Activated CD8-positive, alpha-beta memory T cell treated with anti-CD3 and anti-CD28 coated beads for 24 hours (primary cell): ENCODE data around the gene HPS1.

ENCODE experiments used
- DNase-seq: peaks from one replicate; pipeline ENCODE4 v3.0.0-alpha.2; 2020

The HPS1 gene

GRCh38 chr10:98446661-98447221 is at the start of gene HPS1:
Gene HPS1, minus strand, starts transcription at chr10:98446935. Its CDS starts 3,695 bp downstream, at chr10:98443240.
- DNase-seq: peak; percentile 94

DNA sequence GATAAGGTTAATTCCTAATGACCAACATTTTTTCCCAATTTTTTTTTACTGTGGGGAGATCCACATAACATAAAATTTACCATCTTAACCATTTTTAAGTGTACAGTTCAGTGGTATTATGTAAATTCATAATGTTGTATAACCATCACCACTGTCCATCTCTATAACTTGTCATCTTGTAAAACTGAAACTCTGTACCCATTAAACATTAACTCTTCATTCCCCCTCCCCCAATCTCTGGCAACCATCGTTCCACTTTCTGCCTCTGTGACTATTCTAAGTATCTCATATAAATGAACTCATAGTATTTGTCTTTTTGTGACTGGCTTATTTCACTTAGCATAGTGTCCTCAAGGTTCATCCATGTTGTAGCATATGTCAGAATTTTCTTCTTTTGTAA is 46.0 kb upstream of the HPS1 start:
- no peak for DNase-seq

- no peak for DNase-seq
Observed at GRCh38 chr10:98489561-98490481, 43.1 kb upstream of the HPS1 start.

DNA sequence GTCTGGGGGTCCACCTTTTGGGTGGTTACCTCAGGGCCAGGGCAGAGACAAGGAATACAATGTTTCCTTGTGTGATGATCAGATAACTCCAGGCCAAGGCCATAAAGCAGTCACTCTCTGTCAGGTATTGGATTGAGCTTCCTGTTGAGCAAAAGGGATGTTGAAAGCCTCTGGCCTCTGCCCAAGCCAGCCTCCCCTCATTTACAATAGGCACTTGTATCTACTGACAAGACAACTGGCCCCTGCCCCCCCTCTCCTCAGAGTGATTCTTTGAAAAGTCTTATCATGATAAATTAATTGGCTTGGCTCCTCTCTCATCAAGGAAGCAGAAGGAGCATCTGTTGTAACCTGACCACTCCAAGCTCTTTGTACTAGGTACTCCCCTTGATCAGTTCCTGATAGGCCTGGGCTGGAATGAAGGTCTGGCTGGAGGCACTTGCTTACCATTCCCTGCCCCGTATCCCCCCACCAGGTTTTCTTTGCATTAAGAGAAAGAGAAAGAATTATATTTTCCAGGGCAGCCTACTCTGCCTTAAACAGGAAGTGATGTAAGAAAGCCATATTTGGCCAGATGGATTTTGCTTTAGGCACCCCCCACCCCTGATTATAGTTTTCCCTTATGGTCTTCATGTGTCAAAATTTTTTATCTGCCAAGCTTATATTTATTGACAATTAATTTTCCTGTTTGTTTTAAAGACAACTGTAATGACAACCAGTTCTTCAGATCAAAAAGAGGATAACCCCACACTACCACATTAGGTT is 42.1 kb upstream of the HPS1 start:
- DNase-seq: no peak

DNA sequence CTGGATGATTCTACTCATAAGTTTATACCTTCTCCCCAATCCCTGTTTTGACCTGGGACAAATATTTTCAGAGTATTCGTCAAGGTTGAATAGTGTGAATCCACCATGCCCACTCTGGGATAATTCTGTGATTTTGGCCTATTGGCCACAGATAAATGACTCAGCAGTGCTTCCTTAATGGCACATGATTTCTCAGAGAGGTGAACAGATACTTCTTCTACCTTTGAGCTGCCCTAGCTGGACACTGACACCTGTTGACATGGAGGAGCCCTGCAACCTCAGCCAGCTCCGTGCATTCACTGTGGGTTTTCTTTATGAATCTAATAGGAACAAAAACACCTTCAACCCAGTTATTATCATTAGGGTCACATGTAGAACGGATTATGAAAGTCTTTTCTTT is 40.9 kb upstream of the HPS1 start:
- no peak for DNase-seq

DNA sequence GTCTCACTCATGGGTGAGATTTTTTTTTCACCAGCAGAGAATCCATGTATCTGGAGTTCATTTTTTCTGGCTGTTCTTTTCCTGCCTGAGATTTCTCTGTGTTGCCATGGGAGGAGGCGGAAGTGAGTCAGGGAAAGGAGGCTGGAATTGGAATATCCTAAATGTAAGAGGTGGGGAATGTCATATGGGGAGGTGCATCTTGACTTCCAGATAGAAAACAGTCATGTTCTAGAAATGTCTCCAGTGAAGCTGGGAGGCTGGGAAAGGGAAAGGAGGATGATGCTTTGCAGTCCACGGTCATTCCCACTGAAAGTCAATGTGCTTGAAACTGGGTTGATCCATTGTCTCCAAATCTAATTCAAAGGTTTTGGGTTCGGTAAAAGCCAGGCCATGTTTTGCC is 39.7 kb upstream of the HPS1 start:
- DNase-seq: no peak

DNA sequence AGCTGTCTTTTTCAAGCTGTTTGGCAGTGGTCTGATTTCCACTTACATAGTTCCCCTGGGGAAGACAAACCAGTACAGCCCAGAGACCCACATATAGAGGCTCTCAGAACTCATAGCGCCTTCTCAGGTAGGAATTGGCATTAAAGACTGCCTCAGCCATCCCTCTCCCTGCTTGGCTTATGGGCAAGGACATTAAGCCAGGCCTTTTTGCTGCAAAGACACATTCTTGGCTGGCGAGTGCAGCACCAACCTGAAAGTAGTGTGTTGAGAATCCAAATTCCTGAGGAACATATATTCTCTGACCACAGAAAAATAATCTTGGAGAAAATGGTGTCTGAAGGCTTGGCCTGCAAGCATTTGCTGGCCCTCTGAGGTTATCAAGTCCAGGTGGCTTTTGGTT is 39.2 kb upstream of the HPS1 start:
- DNase-seq: no peak

DNA sequence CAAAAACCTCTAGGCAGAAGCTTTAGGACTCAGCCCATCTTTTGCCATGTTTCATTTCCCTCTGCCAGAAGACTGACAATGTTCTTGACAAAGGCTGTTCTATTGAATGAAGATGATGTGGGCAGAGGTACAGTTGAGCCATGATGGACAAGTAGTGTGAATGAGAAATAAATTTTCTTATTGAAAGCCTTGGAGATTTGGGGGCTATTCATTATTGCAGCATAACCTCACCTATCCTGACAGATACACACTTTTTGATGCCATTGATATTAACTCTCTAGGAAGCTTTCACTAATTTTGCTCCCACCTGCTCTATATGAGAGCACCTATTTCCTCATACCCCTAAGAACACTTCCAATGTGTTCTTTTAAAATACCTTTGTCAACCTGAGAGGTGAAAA is 36.9 kb upstream of the HPS1 start:
- no peak for DNase-seq

DNA sequence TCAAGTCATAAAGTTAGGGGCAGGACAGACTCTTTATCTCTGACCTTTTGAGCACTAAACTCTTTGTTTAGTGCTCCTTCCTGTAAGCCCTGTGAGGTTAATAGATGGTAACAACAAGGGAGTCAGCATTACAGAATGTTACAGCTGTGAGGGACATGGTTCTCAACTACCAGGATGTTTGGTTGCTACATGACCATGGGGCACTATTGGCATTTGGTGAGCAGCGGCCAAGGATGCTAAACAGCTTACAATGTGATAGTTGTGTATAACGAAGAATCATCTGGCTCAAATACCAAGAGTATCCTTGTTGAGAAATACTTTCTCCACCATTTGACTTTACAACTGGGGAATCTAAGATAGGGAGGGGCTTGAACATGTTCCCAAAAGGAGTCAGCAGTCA is 35.4 kb upstream of the HPS1 start:
- no peak for DNase-seq

GRCh38 chr10:98481404-98481945 is 34.7 kb upstream of the HPS1 start:
- DNase-seq: no peak

GRCh38 chr10:98478430-98479222 is 31.9 kb upstream of the HPS1 start:
- no peak for DNase-seq

DNA sequence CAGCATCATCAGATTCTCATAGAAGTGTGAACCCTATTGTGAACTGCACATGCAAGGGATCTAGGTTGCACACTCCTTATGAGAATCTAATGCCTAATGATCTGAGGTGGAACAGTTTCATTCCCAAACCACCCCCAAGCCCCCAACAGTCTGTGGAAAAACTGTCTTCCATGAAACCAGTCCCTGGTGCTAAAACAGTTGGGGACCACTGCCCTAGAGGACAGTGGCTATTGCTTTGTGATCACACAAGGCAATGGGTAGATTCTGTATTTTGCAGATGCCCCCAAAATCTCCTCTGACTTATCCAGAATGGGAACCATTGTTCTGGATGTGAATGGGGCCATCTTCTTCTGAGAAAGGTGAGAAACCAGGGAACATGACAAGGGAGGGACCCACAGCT is 31.1 kb upstream of the HPS1 start:
- no peak for DNase-seq

- no peak for DNase-seq
Observed at GRCh38 chr10:98474628-98475027, 27.9 kb upstream of the HPS1 start.

DNA sequence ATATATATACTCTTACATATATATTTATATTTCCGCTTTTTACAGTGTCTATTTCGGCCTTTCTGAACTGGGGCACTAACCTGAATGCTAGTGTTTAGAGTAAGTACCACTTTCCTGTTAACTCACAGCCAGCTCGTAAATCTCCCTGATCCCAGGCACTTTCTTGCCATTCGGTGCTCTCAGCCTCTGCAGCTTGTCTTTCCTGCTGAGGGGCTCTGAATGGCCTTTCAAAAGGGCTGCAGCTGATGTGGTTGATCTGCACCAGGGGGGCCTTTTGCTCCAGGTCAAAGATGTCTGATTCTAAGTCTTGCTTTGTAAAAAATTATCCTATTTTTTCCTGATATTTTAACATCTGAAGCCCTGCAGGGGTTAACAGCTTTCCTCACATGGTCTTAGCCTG is 25.5 kb upstream of the HPS1 start:
- no peak for DNase-seq

- no peak for DNase-seq
Observed at GRCh38 chr10:98470850-98471249, 24.1 kb upstream of the HPS1 start.

- DNase-seq: no peak
Observed at GRCh38 chr10:98469001-98469931, 22.5 kb upstream of the HPS1 start.

DNA sequence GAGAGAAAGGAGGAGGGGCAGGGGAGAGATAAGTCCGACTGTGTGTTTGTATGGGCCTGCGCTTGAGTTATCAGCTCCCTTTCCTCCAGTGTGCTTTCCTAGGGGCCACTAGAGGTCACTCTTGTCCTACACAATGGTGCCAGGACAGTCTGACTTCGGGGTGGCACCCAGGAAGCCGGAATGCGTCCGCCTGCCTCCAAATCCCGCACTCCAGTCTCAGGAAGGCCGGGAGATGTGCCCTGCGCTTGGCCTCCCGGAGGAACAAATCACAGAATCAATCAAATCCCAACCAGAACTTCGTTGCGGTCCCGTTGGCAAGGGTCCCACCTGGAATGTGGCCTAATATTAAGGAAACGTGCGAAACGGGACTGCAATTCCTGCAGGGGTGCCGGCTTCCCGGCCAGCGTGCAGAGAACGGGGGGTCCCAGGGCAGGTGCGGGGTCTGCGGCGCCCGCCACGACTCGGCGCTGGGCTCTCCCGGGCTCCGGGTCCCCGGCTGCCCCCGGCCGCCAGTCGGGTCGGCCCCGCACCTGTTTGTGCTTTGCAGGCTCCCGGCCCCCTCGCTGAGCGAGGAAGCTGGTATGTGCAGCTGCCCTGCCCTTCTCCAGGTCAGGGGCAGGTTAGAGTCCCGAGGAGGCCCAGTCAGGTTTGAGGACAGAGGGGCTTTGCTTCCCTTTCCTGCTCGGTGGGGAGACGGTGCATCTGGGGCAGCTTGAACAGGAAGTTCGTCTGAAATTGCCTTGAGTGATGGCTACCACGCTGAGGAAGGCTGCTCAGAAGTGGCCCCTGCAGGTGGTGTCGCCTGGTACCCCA is 21.0 kb upstream of the HPS1 start:
- peak; percentile 86 for DNase-seq

DNA sequence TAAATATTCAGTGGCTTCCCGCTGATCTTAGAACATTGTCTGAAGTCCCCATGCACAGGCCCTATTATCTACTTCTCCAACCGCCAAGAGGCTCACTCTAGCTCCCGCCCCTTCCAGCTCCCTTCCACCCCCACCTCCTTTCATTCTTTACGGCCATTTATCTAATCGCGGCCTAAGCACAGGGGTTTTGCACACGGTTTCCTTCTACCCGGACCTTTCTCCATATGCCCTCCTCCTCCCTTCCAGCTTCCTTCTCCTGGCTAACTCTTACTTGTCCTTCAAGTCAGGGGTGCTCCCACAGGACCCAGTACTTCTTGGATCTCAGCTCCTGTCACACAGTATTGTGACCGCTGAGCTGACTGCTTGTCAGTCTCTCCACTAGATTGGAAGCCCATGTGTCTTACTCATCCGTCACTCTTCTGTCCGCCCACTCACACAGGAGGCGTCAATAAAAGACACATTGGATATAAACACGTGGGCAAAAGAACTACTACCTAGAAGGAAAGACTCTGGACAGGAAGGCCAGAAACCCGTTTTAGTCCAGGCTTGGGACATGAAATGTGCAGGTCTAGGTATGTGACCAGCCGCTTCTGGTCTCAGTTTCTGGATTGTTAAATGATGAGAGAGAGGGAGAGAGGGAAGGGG is 20.2 kb upstream of the HPS1 start:
- DNase-seq: no peak

GRCh38 chr10:98465866-98466265 is 19.1 kb upstream of the HPS1 start:
- no peak for DNase-seq
